ENCODE measurements around the gene SLU7.
"Not testable (repeated sequence)": the region's sequence is repeated elsewhere in the genome, so short reads cannot be mapped to it uniquely, and the experiment has no call there.

SLU7 gene

DNA sequence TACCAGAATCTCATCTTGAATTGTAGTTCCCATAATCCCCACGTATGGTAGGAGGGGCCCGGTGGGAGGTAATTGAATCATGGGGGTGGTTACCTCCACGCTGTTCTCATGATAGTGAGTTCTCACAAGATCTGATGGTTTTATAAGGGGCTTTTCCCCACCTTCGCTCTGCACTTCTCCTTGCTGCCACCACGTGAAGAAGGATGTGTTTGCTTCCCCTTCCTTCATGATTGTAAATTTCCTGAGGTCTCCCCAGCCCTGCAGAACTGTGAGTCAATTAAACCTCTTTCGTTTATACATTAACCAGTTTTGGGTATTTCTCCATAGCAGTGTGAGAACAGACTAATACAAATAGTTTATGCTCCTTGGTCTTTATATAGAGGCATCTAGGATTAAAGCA, 17.8 kb upstream of the SLU7 start:
- H3K36me3 ChIP-seq (ENCODE audit: control insufficient read depth in 4 of 4, insufficient read depth in 4 of 4, low read length in 3 of 4); H3K9me3 ChIP-seq (ENCODE audit: control extremely low read depth in 1 of 5, control insufficient read depth in 4 of 5, insufficient read depth in 2 of 5, low read depth in 1 of 5, low read length in 4 of 5); H3K27ac ChIP-seq (ENCODE audit: insufficient read depth in 1 of 2, low read depth in 1 of 2, low read length in 2 of 2, poor library complexity in 1 of 2, severe bottlenecking in 2 of 2); H3K27me3 ChIP-seq (replicated peaks in 2 of 5; ENCODE audit: control insufficient read depth in 4 of 5, insufficient read depth in 5 of 5, low read length in 4 of 5): not testable (repeated sequence)
- WGBS (ENCODE audit: insufficient coverage) = 0% methylated on average over 2 of the region's 6 CpGs
- DNase-seq = peak in 2 of 3 donors; percentile 68 to 71
- POLR2A ChIA-PET = interaction anchor here (0.7 kb wide), 1 partner anchor 11 kb away, joined by 3 read pairs; no protein-coding TSS in a partner anchor
- Histone ChIP-seq H3K4me1 (ENCODE audit: control extremely low read depth in 1 of 4, control insufficient read depth in 4 of 4, insufficient read depth in 4 of 4, low read length in 3 of 4) (peaks cover 10 to 30% (median 28%) of the 10 kb centered on the region in 4 experiments), H3K4me3 (ENCODE audit: control insufficient read depth in 1 of 7, extremely low read depth in 1 of 7, insufficient read depth in 4 of 7, low read depth in 2 of 7, low read length in 6 of 7) (peak overlapping the region in 1 of 7 experiments; percentile 13)
- CTCF ChIA-PET = interaction anchor here (3.3 to 6.1 kb wide), 3 partner anchors 13 to 350 kb away, joined by 29 to 156 read pairs (median 39); partner anchors contain the start of gene PTTG1

GRCh38 chr5:160436017-160436416, 17.1 kb upstream of the SLU7 start:
- WGBS (ENCODE audit: insufficient coverage) = 96% methylated on average over 4 of the region's 4 CpGs
- H3K4me3 ChIP-seq (ENCODE audit: control insufficient read depth in 1 of 7, extremely low read depth in 1 of 7, insufficient read depth in 4 of 7, low read depth in 2 of 7, low read length in 6 of 7) = no peak overlapping the region
- no peak for DNase-seq
- peaks cover 8 to 24% (median 21%) of the 10 kb centered on the region in 4 experiments for H3K4me1 ChIP-seq (ENCODE audit: control extremely low read depth in 1 of 4, control insufficient read depth in 4 of 4, insufficient read depth in 4 of 4, low read length in 3 of 4)
- H3K27ac ChIP-seq (ENCODE audit: insufficient read depth in 1 of 2, low read depth in 1 of 2, low read length in 2 of 2, poor library complexity in 1 of 2, severe bottlenecking in 2 of 2) = no peak overlapping the region
- no peaks in the 10 kb centered on the region for H3K27me3 ChIP-seq (replicated peaks in 2 of 5; ENCODE audit: control insufficient read depth in 4 of 5, insufficient read depth in 5 of 5, low read length in 4 of 5)
- peaks cover 0 to 1% (median 0%) of the 10 kb centered on the region in 4 experiments for H3K36me3 ChIP-seq (ENCODE audit: control insufficient read depth in 4 of 4, insufficient read depth in 4 of 4, low read length in 3 of 4)
- ChIA-PET POLR2A (interaction anchor here (0.7 kb wide), 1 partner anchor 11 kb away, joined by 3 read pairs; no protein-coding TSS in a partner anchor), CTCF (interaction anchor here (1.2 to 1.4 kb wide), 2 partner anchors 12 to 72 kb away, joined by 4 to 5 read pairs; no protein-coding TSS in a partner anchor)
- H3K9me3 ChIP-seq (ENCODE audit: control extremely low read depth in 1 of 5, control insufficient read depth in 4 of 5, insufficient read depth in 2 of 5, low read depth in 1 of 5, low read length in 4 of 5) = no peaks in the 10 kb centered on the region

DNA sequence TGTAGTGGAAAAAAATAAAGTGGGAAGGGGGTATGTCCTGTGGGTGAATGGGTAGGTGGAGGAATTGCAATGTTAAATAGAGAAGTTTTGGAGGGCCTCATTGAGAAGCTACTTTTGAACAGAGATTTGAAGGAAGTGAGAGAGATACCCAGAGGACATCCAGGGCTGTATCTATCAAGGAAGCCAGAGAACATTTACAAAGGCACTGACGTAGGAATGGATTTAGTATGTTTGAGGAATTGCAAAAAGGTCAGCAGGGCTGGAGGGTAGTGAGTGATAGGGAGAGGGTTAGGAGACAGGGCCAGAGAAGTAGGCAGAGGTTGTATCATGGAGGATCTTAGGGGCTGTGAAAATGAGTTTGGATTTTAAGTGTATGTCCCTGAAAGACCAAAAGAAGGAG, 16.7 kb upstream of the SLU7 start:
- no peak overlapping the region for H3K4me3 ChIP-seq (ENCODE audit: control insufficient read depth in 1 of 7, extremely low read depth in 1 of 7, insufficient read depth in 4 of 7, low read depth in 2 of 7, low read length in 6 of 7)
- H3K36me3 ChIP-seq (ENCODE audit: control insufficient read depth in 4 of 4, insufficient read depth in 4 of 4, low read length in 3 of 4) = peaks cover 0 to 3% (median 0%) of the 10 kb centered on the region in 4 experiments
- POLR2A ChIA-PET = no interaction called here
- H3K27me3 ChIP-seq (replicated peaks in 2 of 5; ENCODE audit: control insufficient read depth in 4 of 5, insufficient read depth in 5 of 5, low read length in 4 of 5) = no peaks in the 10 kb centered on the region
- DNase-seq = no peak
- peaks cover 7 to 19% (median 17%) of the 10 kb centered on the region in 4 experiments for H3K4me1 ChIP-seq (ENCODE audit: control extremely low read depth in 1 of 4, control insufficient read depth in 4 of 4, insufficient read depth in 4 of 4, low read length in 3 of 4)
- H3K27ac ChIP-seq (ENCODE audit: insufficient read depth in 1 of 2, low read depth in 1 of 2, low read length in 2 of 2, poor library complexity in 1 of 2, severe bottlenecking in 2 of 2) = no peak overlapping the region
- H3K9me3 ChIP-seq (ENCODE audit: control extremely low read depth in 1 of 5, control insufficient read depth in 4 of 5, insufficient read depth in 2 of 5, low read depth in 1 of 5, low read length in 4 of 5) = no peaks in the 10 kb centered on the region
- CTCF ChIA-PET = interaction anchor here (1.2 to 1.4 kb wide), 2 partner anchors 12 to 73 kb away, joined by 4 to 5 read pairs; no protein-coding TSS in a partner anchor
- 100% methylated on average over 1 of the region's 1 CpG for WGBS (ENCODE audit: insufficient coverage)

- no peaks in the 10 kb centered on the region for H3K9me3 ChIP-seq (ENCODE audit: control extremely low read depth in 1 of 5, control insufficient read depth in 4 of 5, insufficient read depth in 2 of 5, low read depth in 1 of 5, low read length in 4 of 5)
- H3K27ac ChIP-seq (ENCODE audit: insufficient read depth in 1 of 2, low read depth in 1 of 2, low read length in 2 of 2, poor library complexity in 1 of 2, severe bottlenecking in 2 of 2) = no peak overlapping the region
- no peak for DNase-seq
- peaks cover 0 to 8% (median 4%) of the 10 kb centered on the region in 4 experiments for H3K36me3 ChIP-seq (ENCODE audit: control insufficient read depth in 4 of 4, insufficient read depth in 4 of 4, low read length in 3 of 4)
- POLR2A ChIA-PET = no interaction called here
- WGBS (ENCODE audit: insufficient coverage) = 97% methylated on average over 9 of the region's 9 CpGs
- H3K4me1 ChIP-seq (ENCODE audit: control extremely low read depth in 1 of 4, control insufficient read depth in 4 of 4, insufficient read depth in 4 of 4, low read length in 3 of 4) = peaks cover 7 to 14% (median 12%) of the 10 kb centered on the region in 4 experiments
- no peak overlapping the region for H3K4me3 ChIP-seq (ENCODE audit: control insufficient read depth in 1 of 7, extremely low read depth in 1 of 7, insufficient read depth in 4 of 7, low read depth in 2 of 7, low read length in 6 of 7)
- CTCF ChIA-PET = interaction anchor here (0.8 to 1.0 kb wide), 3 partner anchors 18 to 74 kb away, joined by 3 to 4 read pairs (median 3); no protein-coding TSS in a partner anchor
- H3K27me3 ChIP-seq (replicated peaks in 2 of 5; ENCODE audit: control insufficient read depth in 4 of 5, insufficient read depth in 5 of 5, low read length in 4 of 5) = no peaks in the 10 kb centered on the region
Measured at GRCh38 chr5:160434022-160434531, 15.2 kb upstream of the SLU7 start.

GRCh38 chr5:160432787-160433186, 13.9 kb upstream of the SLU7 start:
- no peak for DNase-seq
- Histone ChIP-seq H3K4me3 (ENCODE audit: control insufficient read depth in 1 of 7, extremely low read depth in 1 of 7, insufficient read depth in 4 of 7, low read depth in 2 of 7, low read length in 6 of 7) (no peak overlapping the region), H3K4me1 (ENCODE audit: control extremely low read depth in 1 of 4, control insufficient read depth in 4 of 4, insufficient read depth in 4 of 4, low read length in 3 of 4) (peaks cover 0 to 9% (median 6%) of the 10 kb centered on the region in 4 experiments), H3K27ac (ENCODE audit: insufficient read depth in 1 of 2, low read depth in 1 of 2, low read length in 2 of 2, poor library complexity in 1 of 2, severe bottlenecking in 2 of 2) (no peak overlapping the region), H3K36me3 (ENCODE audit: control insufficient read depth in 4 of 4, insufficient read depth in 4 of 4, low read length in 3 of 4) (peaks cover 2 to 20% (median 9%) of the 10 kb centered on the region in 4 experiments), H3K9me3 (ENCODE audit: control extremely low read depth in 1 of 5, control insufficient read depth in 4 of 5, insufficient read depth in 2 of 5, low read depth in 1 of 5, low read length in 4 of 5) (no peaks in the 10 kb centered on the region), H3K27me3 (replicated peaks in 2 of 5; ENCODE audit: control insufficient read depth in 4 of 5, insufficient read depth in 5 of 5, low read length in 4 of 5) (no peaks in the 10 kb centered on the region)
- POLR2A ChIA-PET = no interaction called here
- CTCF ChIA-PET = no interaction called here
- WGBS (ENCODE audit: insufficient coverage) = 96% methylated on average over 4 of the region's 7 CpGs

DNA sequence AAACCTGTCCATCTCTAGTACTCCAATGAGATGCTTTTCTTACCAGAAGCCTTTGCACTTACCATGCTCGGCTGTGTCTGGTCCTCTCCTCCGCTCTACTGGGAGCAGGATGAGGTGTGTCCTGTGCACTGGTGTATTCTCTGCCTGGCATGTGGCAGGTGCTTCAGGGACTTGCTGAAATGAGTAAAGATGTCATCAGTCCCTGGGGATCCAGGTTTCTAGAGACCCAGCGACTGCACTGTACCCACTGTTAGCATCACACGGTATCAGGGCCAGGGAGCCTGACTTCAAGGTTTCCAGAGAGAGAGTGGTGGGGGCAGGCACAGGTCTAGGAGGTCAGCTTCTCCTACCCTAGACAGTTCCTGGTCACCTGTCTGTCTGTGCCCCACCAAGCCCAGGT, 13.3 kb upstream of the SLU7 start:
- Histone ChIP-seq H3K4me1 (ENCODE audit: control extremely low read depth in 1 of 4, control insufficient read depth in 4 of 4, insufficient read depth in 4 of 4, low read length in 3 of 4) (peaks cover 0 to 9% (median 6%) of the 10 kb centered on the region in 4 experiments), H3K27me3 (replicated peaks in 2 of 5; ENCODE audit: control insufficient read depth in 4 of 5, insufficient read depth in 5 of 5, low read length in 4 of 5) (no peaks in the 10 kb centered on the region), H3K4me3 (ENCODE audit: control insufficient read depth in 1 of 7, extremely low read depth in 1 of 7, insufficient read depth in 4 of 7, low read depth in 2 of 7, low read length in 6 of 7) (no peak overlapping the region), H3K9me3 (ENCODE audit: control extremely low read depth in 1 of 5, control insufficient read depth in 4 of 5, insufficient read depth in 2 of 5, low read depth in 1 of 5, low read length in 4 of 5) (no peaks in the 10 kb centered on the region), H3K27ac (ENCODE audit: insufficient read depth in 1 of 2, low read depth in 1 of 2, low read length in 2 of 2, poor library complexity in 1 of 2, severe bottlenecking in 2 of 2) (no peak overlapping the region), H3K36me3 (ENCODE audit: control insufficient read depth in 4 of 4, insufficient read depth in 4 of 4, low read length in 3 of 4) (peaks cover 4 to 26% (median 12%) of the 10 kb centered on the region in 4 experiments)
- 100% methylated on average over 2 of the region's 4 CpGs for WGBS (ENCODE audit: insufficient coverage)
- ChIA-PET CTCF (no interaction called here), POLR2A (no interaction called here)
- DNase-seq = no peak

- ChIA-PET CTCF (interaction anchor here (1.1 to 4.0 kb wide), 4 partner anchors 9 to 100 kb away, joined by 3 to 28 read pairs (median 6); partner anchors contain the start of gene SLU7), POLR2A (no interaction called here)
- H3K4me1 ChIP-seq (ENCODE audit: control extremely low read depth in 1 of 4, control insufficient read depth in 4 of 4, insufficient read depth in 4 of 4, low read length in 3 of 4) = peaks cover 10 to 35% (median 19%) of the 10 kb centered on the region in 4 experiments
- H3K27ac ChIP-seq (ENCODE audit: insufficient read depth in 1 of 2, low read depth in 1 of 2, low read length in 2 of 2, poor library complexity in 1 of 2, severe bottlenecking in 2 of 2) = no peak overlapping the region
- H3K36me3 ChIP-seq (ENCODE audit: control insufficient read depth in 4 of 4, insufficient read depth in 4 of 4, low read length in 3 of 4) = peaks cover 4 to 42% (median 12%) of the 10 kb centered on the region in 4 experiments
- H3K9me3 ChIP-seq (ENCODE audit: control extremely low read depth in 1 of 5, control insufficient read depth in 4 of 5, insufficient read depth in 2 of 5, low read depth in 1 of 5, low read length in 4 of 5) = no peaks in the 10 kb centered on the region
- no peak overlapping the region for H3K4me3 ChIP-seq (ENCODE audit: control insufficient read depth in 1 of 7, extremely low read depth in 1 of 7, insufficient read depth in 4 of 7, low read depth in 2 of 7, low read length in 6 of 7)
- no peaks in the 10 kb centered on the region for H3K27me3 ChIP-seq (replicated peaks in 2 of 5; ENCODE audit: control insufficient read depth in 4 of 5, insufficient read depth in 5 of 5, low read length in 4 of 5)
- 100% methylated on average over 3 of the region's 4 CpGs for WGBS (ENCODE audit: insufficient coverage)
- no peak for DNase-seq
Measured at GRCh38 chr5:160427607-160428006, 8.7 kb upstream of the SLU7 start.
